Activated T-helper 1 cell treated with anti-CD3 and anti-CD28 coated beads, Interleukin-12 subunit alpha, Interleukin-12 subunit beta, Interleukin-2, Interleukin-4 antibody, amounts not matched to agents 30 ng/mL and 10 ng/mL and 1 ng/mL, durations not matched to agents 14 hours and 24 hours and 36 hours (primary cell): ENCODE data around the gene PLAAT5. TPM values are rescaled to one million over a fixed set of nuclear protein-coding genes. Genes with fewer than 3 reads are reported as not detected.
"Not testable (repeated sequence)": the region's sequence is repeated elsewhere in the genome, so short reads cannot be mapped to it uniquely, and the experiment has no call there.

Experiments used
- DNase-seq: peaks from one replicate; pipeline ENCODE4 v3.0.0; 2021; ENCODE audit warnings: low spot score
- H3K27ac Mint-ChIP-seq: one replicate; pipeline ENCODE4 v1.8.0; 2021; ENCODE audit warnings: mild to moderate bottlenecking, mixed read lengths
- H3K27me3 Mint-ChIP-seq: one replicate; pipeline ENCODE4 v1.8.0; 2022; ENCODE audit warnings: mild to moderate bottlenecking, moderate library complexity, mixed read lengths; ENCODE audit not compliant: insufficient read depth
- H3K36me3 Mint-ChIP-seq: one replicate; pipeline ENCODE4 v1.8.0; 2021; ENCODE audit warnings: low read depth, mixed read lengths
- H3K4me1 Mint-ChIP-seq: one replicate; pipeline ENCODE4 v1.8.0; 2021; ENCODE audit warnings: low read depth, mixed read lengths
- H3K4me3 Mint-ChIP-seq: one replicate; pipeline ENCODE4 v1.8.0; 2021; ENCODE audit warnings: mild to moderate bottlenecking, moderate library complexity, mixed read lengths
- H3K9me3 Mint-ChIP-seq: one replicate; pipeline ENCODE4 v1.8.0; 2021; ENCODE audit warnings: mixed read lengths
- intact Hi-C: fragments of 100-400 bp; cut with micrococcal nuclease; formaldehyde crosslinking; loops from one replicate; pipeline ENCODE4 v1.15.1; 2024
- total RNA-seq: library from RNA; stranded (reverse); gene quantifications from 2 replicates; pipeline ENCODE4 v1.2.3, GENCODE V29; 2022

Gene PLAAT5
- total RNA-seq, 1 donor from 2014 or later: not detected

DNA sequence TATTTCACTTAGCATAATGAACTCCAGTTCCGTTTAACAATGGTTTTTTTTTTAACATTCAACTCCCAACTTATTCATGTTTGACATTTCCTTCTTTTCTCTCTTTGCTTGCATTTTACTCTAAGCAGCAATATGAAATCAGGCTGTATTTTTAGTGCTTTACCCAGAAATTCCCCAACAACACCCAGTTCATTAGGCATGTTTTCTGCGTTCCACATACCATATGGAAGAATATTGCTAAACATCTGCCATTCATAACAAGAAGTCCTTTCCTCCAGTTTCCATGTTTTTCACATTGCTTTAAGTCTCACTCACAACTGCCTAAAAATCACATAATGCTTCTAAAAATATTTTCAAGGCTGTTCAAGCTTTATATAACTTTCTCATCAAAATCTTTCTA is 45.8 kb downstream of the PLAAT5 start:
- peaks cover 1% of the 10 kb centered on the region for H3K36me3 Mint-ChIP-seq
- H3K27ac Mint-ChIP-seq: no peak overlapping the region
- intact Hi-C loops: no loop called here

DNA sequence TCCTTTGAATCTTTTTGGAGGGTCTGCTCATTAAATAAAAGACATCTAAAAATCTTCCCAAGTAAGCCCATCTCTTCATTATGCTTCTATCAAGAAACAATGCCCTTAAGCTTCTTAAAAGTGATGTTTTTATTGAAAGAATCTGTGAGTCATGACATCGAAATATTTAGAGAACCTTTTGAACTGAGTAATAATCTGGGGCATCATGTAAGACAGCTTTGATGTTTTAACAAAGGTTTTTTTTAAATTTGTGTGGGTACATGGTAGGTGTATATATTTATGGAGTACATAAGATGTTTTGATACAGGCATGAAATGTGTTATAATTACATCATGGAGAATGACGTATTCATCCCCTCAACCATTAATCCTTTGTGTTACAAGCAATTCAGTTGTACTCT is 46.8 kb downstream of the PLAAT5 start:
- Mint-ChIP-seq H3K9me3 (no peaks in the 10 kb centered on the region), H3K4me1 (peaks cover 21% of the 10 kb centered on the region), H3K27me3 (peaks cover 7% of the 10 kb centered on the region), H3K36me3 (peaks cover 1% of the 10 kb centered on the region), H3K4me3 (no peak overlapping the region), H3K27ac (no peak overlapping the region)
- no peak for DNase-seq
- intact Hi-C loops: no loop called here

More for the DNA sequence above, 45.8 kb downstream of the PLAAT5 start:
- no peak for DNase-seq
- H3K4me3 Mint-ChIP-seq: no peak overlapping the region
- peaks cover 21% of the 10 kb centered on the region for H3K4me1 Mint-ChIP-seq
- peaks cover 7% of the 10 kb centered on the region for H3K27me3 Mint-ChIP-seq
- no peaks in the 10 kb centered on the region for H3K9me3 Mint-ChIP-seq

DNA sequence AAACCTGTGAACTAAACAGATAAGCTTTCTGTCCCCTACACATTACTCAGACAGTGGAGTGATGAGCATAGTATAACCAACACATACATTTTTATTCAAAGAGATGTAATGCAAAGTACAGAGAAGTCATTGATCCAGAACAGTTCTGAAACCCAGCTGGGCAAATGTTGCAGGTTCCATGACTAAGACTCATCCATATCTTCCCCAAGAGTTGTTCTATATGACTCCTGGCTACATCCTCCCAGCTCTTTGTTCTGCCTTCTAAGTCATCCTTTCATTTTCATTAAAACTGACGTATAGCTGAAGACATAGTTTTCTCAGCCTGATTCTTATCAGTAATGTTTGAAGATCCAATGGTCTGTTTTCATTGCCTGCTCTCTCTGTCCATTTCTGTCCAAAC is 47.3 kb downstream of the PLAAT5 start:
- intact Hi-C loops: no loop called here

DNA sequence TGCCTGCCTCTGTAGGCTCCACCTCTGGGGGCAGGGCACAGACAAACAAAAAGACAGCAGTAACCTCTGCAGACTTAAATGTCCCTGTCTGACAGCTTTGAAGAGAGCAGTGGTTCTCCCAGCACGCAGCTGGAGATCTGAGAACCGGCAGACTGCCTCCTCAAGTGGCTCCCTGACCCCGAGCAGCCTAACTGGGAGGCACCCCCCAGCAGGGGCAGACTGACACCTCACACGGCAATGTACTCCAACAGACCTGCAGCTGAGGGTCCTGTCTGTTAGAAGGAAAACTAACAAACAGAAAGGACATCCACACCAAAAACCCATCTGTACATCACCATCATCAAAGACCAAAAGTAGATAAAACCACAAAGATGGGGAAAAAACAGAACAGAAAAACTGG is 55.1 kb downstream of the PLAAT5 start:
- H3K4me1 Mint-ChIP-seq, H3K36me3 Mint-ChIP-seq, H3K4me3 Mint-ChIP-seq, intact Hi-C loops, H3K27me3 Mint-ChIP-seq, H3K9me3 Mint-ChIP-seq, H3K27ac Mint-ChIP-seq, DNase-seq: not testable (repeated sequence)

More for the DNA sequence above, 47.3 kb downstream of the PLAAT5 start:
- H3K27me3 Mint-ChIP-seq: peaks cover 7% of the 10 kb centered on the region
- H3K27ac Mint-ChIP-seq: no peak overlapping the region
- H3K36me3 Mint-ChIP-seq: peaks cover 1% of the 10 kb centered on the region
- peaks cover 21% of the 10 kb centered on the region for H3K4me1 Mint-ChIP-seq
- no peaks in the 10 kb centered on the region for H3K9me3 Mint-ChIP-seq
- DNase-seq: no peak
- H3K4me3 Mint-ChIP-seq: no peak overlapping the region

DNA sequence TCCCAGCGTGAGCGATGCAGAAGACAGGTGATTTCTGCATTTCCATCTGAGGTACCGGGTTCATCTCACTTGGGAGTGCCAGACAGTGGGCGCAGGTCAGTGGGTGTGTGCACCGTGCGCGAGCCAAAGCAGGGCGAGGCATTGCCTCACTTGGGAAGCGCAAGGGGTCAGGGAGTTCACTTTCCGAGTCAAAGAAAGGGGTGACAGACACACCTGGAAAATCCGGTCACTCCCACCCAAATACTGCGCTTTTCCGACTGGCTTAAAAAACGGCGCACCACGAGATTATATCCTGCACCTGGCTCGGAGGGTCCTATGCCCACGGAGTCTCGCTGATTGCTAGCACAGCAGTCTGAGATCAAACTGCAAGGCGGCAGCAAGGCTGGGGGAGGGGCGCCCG is 55.6 kb downstream of the PLAAT5 start:
- H3K36me3 Mint-ChIP-seq, intact Hi-C loops, H3K4me3 Mint-ChIP-seq, H3K27ac Mint-ChIP-seq, H3K9me3 Mint-ChIP-seq, DNase-seq, H3K4me1 Mint-ChIP-seq, H3K27me3 Mint-ChIP-seq: not testable (repeated sequence)

DNA sequence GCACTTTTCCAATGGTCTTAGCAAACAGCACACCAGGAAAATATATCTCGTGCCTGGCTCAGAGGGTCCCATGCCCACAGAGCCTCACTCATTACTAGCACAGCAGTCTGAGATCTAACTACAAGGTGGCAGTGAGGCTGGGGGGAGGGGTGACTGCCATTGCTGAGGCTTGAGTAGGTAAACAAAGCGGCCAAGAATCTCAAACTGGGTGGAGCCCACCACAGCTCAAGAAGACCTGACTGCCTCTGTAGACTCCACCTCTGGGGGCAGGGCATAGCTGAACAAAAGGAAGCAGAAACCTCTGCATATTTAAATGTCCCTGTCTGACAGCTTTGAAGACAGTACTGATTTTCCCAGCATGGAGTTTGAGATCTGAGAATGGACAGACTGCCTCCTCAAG is 60.2 kb downstream of the PLAAT5 start:
- H3K36me3 Mint-ChIP-seq, H3K4me3 Mint-ChIP-seq, intact Hi-C loops: not testable (repeated sequence)

DNA sequence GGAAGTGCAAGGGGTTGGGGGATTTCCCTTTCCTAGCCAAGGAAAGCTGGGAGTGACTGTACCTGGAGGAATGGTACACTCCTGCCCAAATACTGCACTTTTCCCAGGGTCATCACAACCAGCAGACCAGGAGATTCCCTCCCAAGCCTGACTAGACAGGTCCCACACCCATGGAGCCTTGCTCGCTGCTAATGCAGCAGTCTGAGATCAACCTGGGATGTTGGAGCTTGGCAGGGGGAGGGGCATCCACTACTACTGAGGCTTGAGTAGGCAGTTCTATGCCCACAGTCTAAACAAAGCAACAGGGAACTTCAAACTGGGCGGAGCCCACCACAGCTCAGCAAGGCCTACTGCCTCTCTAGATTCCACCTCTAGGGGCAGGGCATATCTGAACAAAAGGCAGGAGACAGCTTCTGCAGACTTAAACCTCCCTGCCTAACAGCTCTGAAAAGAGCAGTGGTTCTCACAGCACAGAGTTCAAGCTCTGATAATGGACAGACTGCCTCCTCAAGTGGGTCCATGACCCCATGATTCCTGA is 62.9 kb downstream of the PLAAT5 start:
- no peak for DNase-seq
- H3K27me3 Mint-ChIP-seq: no peaks in the 10 kb centered on the region
- no peak overlapping the region for H3K27ac Mint-ChIP-seq
- H3K9me3 Mint-ChIP-seq: no peaks in the 10 kb centered on the region
- H3K4me3 Mint-ChIP-seq: no peak overlapping the region
- intact Hi-C loops: no loop called here
- H3K4me1 Mint-ChIP-seq: no peaks in the 10 kb centered on the region
- H3K36me3 Mint-ChIP-seq: no peaks in the 10 kb centered on the region

More for the DNA sequence above, 60.2 kb downstream of the PLAAT5 start:
- DNase-seq, H3K27ac Mint-ChIP-seq, H3K9me3 Mint-ChIP-seq, H3K4me1 Mint-ChIP-seq, H3K27me3 Mint-ChIP-seq: not testable (repeated sequence)

DNA sequence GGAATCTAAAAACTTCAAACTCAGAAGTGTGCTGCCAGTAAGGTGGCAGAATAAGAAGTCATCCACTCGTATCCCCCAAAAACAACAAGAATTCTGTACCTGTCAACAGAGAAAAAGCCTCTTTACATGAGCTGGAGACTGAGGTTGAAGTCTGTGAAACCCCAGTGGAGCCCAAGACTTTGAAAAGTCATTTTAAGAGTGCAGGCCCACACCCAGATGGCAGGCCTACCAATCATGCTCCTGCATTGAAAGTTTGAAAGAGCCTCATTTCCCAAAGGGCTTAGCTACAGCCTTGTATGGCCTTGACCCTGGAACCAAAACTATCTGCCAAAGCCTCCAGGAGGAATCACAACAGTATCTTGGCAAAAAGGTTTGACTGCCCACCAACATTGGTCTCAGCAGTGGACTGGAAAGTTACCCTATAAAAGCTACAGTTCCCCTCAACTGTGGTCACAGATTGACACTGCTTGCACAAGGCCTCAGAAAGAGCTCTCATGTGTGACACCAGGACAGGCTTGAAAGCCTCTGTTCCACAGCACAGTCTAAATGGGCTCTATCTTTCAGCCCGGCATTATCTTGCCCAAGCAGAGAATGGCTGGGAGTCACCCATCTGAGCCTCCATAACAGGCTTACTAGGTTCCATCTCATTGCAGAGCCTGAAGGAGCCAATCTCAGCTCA is 73.7 kb downstream of the PLAAT5 start:
- intact Hi-C loops: no loop called here
- no peak for DNase-seq
- no peaks in the 10 kb centered on the region for H3K4me1 Mint-ChIP-seq
- no peak overlapping the region for H3K27ac Mint-ChIP-seq
- H3K36me3 Mint-ChIP-seq: no peaks in the 10 kb centered on the region
- no peak overlapping the region for H3K4me3 Mint-ChIP-seq
- no peaks in the 10 kb centered on the region for H3K9me3 Mint-ChIP-seq
- peaks cover 12% of the 10 kb centered on the region for H3K27me3 Mint-ChIP-seq

Other genes starting within 250 kb of the PLAAT5 start
- gene SLC22A25, start 247.6 kb downstream of the PLAAT5 start, total RNA-seq: not detected in 2 replicates
- not detected in 2 replicates for gene SLC22A9, start 121.4 kb downstream of the PLAAT5 start, total RNA-seq
- not detected in 2 replicates for gene LGALS12, start 14.9 kb upstream of the PLAAT5 start, total RNA-seq
- 11.8 and 12.2 TPM in 2 replicates for gene PLAAT4, start 45.6 kb upstream of the PLAAT5 start, total RNA-seq
- gene PLAAT2, start 72.2 kb upstream of the PLAAT5 start, total RNA-seq: not detected in 2 replicates
- 2.3 TPM in 2 replicates for gene PLAAT3, start 123.3 kb upstream of the PLAAT5 start, total RNA-seq
- gene ATL3, start 180.2 kb upstream of the PLAAT5 start, total RNA-seq: 35.6 and 37.0 TPM in 2 replicates
- gene RTN3, start 190.3 kb upstream of the PLAAT5 start, total RNA-seq: 52.1 and 54.7 TPM in 2 replicates